ENCODE results near the gene SPPL3. TPM values are rescaled to one million over a fixed set of nuclear protein-coding genes. Genes with fewer than 3 reads are reported as not detected.

SPPL3 gene
- polyA plus RNA-seq, 1 of the 3 experiments (the other 2 are of a cell fraction), result 18.8 TPM

DNA sequence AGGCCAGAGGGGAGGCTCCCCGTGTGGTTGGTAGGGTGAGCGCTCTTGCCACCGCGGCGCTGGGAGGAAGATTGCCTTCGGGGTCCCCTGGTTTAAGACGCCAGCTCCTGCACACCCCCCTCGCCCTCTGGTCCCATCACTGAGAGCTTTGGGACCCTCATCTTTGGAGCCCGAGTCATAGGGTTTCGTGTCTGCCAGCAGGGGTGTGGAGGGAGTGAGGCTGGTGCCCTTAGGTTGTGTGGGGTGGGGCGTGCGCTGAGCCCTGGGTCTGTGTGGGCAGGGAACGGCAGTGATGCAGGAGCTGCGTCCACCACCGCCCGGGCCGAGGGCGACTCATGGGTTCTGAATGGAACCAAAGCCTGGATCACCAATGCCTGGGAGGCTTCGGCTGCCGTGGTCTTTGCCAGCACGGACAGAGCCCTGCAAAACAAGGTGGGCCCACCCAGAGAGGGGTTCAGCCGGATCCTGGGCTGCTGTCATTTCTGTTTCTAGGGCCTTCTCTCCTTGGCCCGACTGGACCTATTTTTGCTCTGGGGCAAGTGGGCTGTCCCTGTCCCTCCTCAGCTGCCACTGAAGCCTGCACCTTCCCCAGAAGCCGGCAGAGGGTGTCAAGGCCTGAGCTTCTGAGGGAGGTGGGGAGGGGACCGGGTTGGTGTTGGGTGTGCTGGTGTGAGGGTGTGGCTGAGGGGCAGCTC, 166.5 kb downstream of the SPPL3 start:
- no peak for DNase-seq
- Histone ChIP-seq H3K4me3 (ENCODE audit: low read depth in 2 of 2, low read length in 1 of 2) (no peak overlapping the region), H4K20me1 (ENCODE audit: insufficient read depth) (no peaks in the 10 kb centered on the region), H3K79me2 (ENCODE audit: insufficient read depth) (no peaks in the 10 kb centered on the region), H3K27me3 (ENCODE audit: insufficient read depth) (no peaks in the 10 kb centered on the region), H3K4me1 (ENCODE audit: control insufficient read depth in 1 of 2, insufficient read depth in 2 of 2, low read depth in 1 of 2, low read length in 1 of 2) (no peaks in the 10 kb centered on the region), H2AFZ (ENCODE audit: low read depth) (no peak overlapping the region), H3K9me3 (no peaks in the 10 kb centered on the region), H3F3A (replicated peaks; ENCODE audit: insufficient read depth) (no peaks in the 10 kb centered on the region), H3K27ac (ENCODE audit: low read depth in 2 of 2, low read length in 1 of 2) (no peak overlapping the region), H3K36me3 (replicated peaks in 1 of 2; ENCODE audit: control insufficient read depth in 1 of 2, insufficient read depth in 2 of 2, low read length in 1 of 2) (no peaks in the 10 kb centered on the region), H3K9me2 (no peaks in the 10 kb centered on the region), H3K4me2 (no peak overlapping the region), H3K9ac (no peak overlapping the region)
- 82% methylated on average over 13 of the region's 25 CpGs for WGBS (ENCODE audit: low lambda C conversion rate)
- ChIA-PET CTCF (interaction anchor here (1.1 kb wide), 2 partner anchors 43 to 234 kb away, joined by 3 read pairs; no protein-coding TSS in a partner anchor), POLR2A (no interaction called here)
- TF ChIP-seq RFX5 (IDR thresholded peaks at IDR 0.05; ENCODE audit: low read length) (no peak), CHD2 (IDR thresholded peaks at IDR 0.05; ENCODE audit: low read length, partially characterized antibody) (no peak), TEAD4 (IDR thresholded peaks at IDR 0.05; ENCODE audit: borderline replicate concordance, insufficient read depth) (no peak), MEF2A (IDR thresholded peaks at IDR 0.05; ENCODE audit: borderline replicate concordance, low read depth) (no peak), FOXJ3 (CRISPR knock-in tag; IDR thresholded peaks at IDR 0.05) (no peak), YY1 (IDR thresholded peaks at IDR 0.05; ENCODE audit: low read depth) (no peak), RAD21 (IDR thresholded peaks at IDR 0.05; ENCODE audit: low read length) (no peak), POLR2AphosphoS5 (IDR thresholded peaks at IDR 0.05; ENCODE audit: low read depth, low read length) (no peak), GATA2 (CRISPR knock-in tag; IDR thresholded peaks at IDR 0.05) (no peak), SMC3 (IDR thresholded peaks at IDR 0.05; ENCODE audit: low read depth, low read length) (no peak), SIN3A (IDR thresholded peaks at IDR 0.05; ENCODE audit: borderline replicate concordance, low read depth, low read length) (no peak), JUND (IDR thresholded peaks at IDR 0.05) (no peak), FOSL2 (IDR thresholded peaks at IDR 0.05; ENCODE audit: borderline replicate concordance, low read depth) (no peak)
- TF ChIP-seq, protein P1, sequence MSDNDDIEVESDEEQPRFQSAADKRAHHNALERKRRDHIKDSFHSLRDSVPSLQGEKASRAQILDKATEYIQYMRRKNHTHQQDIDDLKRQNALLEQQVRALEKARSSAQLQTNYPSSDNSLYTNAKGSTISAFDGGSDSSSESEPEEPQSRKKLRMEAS (IDR thresholded peaks at IDR 0.05; ENCODE audit: low read depth), result no peak
- TF ChIP-seq, protein P2, sequence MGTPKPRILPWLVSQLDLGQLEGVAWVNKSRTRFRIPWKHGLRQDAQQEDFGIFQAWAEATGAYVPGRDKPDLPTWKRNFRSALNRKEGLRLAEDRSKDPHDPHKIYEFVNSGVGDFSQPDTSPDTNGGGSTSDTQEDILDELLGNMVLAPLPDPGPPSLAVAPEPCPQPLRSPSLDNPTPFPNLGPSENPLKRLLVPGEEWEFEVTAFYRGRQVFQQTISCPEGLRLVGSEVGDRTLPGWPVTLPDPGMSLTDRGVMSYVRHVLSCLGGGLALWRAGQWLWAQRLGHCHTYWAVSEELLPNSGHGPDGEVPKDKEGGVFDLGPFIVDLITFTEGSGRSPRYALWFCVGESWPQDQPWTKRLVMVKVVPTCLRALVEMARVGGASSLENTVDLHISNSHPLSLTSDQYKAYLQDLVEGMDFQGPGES (IDR thresholded peaks at IDR 0.05; ENCODE audit: low read depth, low read length), result no peak
- TF ChIP-seq, protein P3, sequence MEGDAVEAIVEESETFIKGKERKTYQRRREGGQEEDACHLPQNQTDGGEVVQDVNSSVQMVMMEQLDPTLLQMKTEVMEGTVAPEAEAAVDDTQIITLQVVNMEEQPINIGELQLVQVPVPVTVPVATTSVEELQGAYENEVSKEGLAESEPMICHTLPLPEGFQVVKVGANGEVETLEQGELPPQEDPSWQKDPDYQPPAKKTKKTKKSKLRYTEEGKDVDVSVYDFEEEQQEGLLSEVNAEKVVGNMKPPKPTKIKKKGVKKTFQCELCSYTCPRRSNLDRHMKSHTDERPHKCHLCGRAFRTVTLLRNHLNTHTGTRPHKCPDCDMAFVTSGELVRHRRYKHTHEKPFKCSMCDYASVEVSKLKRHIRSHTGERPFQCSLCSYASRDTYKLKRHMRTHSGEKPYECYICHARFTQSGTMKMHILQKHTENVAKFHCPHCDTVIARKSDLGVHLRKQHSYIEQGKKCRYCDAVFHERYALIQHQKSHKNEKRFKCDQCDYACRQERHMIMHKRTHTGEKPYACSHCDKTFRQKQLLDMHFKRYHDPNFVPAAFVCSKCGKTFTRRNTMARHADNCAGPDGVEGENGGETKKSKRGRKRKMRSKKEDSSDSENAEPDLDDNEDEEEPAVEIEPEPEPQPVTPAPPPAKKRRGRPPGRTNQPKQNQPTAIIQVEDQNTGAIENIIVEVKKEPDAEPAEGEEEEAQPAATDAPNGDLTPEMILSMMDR (IDR thresholded peaks at IDR 0.05), result no peak; the same call in 1 of the 2 replicates
- TF ChIP-seq, protein P4, sequence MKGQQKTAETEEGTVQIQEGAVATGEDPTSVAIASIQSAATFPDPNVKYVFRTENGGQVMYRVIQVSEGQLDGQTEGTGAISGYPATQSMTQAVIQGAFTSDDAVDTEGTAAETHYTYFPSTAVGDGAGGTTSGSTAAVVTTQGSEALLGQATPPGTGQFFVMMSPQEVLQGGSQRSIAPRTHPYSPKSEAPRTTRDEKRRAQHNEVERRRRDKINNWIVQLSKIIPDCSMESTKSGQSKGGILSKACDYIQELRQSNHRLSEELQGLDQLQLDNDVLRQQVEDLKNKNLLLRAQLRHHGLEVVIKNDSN (IDR thresholded peaks at IDR 0.05; ENCODE audit: borderline replicate concordance, low read depth), result no peak
